Measurements from ENCODE around the gene MAJIN. TPM values are rescaled to one million over a fixed set of nuclear protein-coding genes. Genes with fewer than 3 reads are reported as not detected.
"Not testable (repeated sequence)": the region's sequence is repeated elsewhere in the genome, so short reads cannot be mapped to it uniquely, and the experiment has no call there.

Gene MAJIN
- total RNA-seq, 1 donor: not detected

DNA sequence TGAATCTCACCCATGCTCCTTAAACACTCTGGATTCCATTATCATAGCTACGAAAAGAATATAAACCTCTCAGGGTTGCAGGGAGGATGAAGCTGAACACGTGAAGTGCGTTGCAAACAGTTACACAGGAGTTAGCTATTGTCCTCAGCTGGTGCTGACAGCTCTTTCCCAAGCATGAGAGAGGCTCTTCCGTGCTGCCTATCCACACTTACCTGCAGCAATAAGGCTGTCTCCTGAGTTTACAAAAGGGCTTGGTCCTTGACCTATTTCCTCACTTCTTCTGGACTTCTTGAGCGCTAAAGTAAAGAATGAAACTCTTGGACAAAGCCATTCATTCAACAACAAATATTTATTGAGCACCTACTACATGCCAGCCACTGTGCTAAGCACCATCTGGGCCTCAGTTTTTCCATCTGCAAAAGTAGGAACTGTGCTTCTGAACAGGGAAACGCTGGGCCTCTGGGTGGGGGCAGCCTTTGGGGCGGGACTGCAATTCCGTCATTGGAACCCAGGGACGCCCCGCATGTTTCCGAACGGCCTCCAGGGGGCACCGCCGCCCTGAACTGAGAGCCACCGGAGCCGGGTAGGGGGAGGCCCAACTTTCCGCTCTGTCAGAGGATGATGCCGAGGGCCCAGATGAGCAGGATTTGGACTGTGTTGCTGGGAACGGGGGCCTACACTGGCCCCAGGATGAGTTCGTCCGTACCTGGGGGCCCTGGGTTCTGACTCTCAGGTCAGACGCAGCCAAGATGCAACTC is 41.4 kb upstream of the MAJIN start:
- H3K27me3 ChIP-seq (ENCODE audit: insufficient read depth, low read length): no peaks in the 10 kb centered on the region
- H3K4me3 ChIP-seq (ENCODE audit: insufficient read depth, low read length): peak overlapping the region; percentile 96
- peaks cover 15% of the 10 kb centered on the region for H3K79me2 ChIP-seq (ENCODE audit: insufficient read depth, low read length)
- H3K4me1 ChIP-seq (ENCODE audit: insufficient read depth, low read length): peaks cover 12% of the 10 kb centered on the region
- H3K4me2 ChIP-seq (ENCODE audit: insufficient read depth, low read length): peak overlapping the region; percentile 98
- H3K36me3 ChIP-seq (ENCODE audit: insufficient read depth, low read length): peaks cover 6% of the 10 kb centered on the region
- H3K27ac ChIP-seq (ENCODE audit: low read depth, low read length): peak overlapping the region; percentile 97
- no peaks in the 10 kb centered on the region for H4K20me1 ChIP-seq (ENCODE audit: insufficient read depth, low read length)
- TF ChIP-seq, protein P1, sequence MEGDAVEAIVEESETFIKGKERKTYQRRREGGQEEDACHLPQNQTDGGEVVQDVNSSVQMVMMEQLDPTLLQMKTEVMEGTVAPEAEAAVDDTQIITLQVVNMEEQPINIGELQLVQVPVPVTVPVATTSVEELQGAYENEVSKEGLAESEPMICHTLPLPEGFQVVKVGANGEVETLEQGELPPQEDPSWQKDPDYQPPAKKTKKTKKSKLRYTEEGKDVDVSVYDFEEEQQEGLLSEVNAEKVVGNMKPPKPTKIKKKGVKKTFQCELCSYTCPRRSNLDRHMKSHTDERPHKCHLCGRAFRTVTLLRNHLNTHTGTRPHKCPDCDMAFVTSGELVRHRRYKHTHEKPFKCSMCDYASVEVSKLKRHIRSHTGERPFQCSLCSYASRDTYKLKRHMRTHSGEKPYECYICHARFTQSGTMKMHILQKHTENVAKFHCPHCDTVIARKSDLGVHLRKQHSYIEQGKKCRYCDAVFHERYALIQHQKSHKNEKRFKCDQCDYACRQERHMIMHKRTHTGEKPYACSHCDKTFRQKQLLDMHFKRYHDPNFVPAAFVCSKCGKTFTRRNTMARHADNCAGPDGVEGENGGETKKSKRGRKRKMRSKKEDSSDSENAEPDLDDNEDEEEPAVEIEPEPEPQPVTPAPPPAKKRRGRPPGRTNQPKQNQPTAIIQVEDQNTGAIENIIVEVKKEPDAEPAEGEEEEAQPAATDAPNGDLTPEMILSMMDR (IDR thresholded peaks at IDR 0.05; ENCODE audit: extremely low read depth, low read depth, low read length): peak; percentile 69
- DNase-seq (ENCODE audit: insufficient read length, low spot score, missing footprints): peak; percentile 98
- H3K9me3 ChIP-seq (ENCODE audit: low read depth, low read length): no peaks in the 10 kb centered on the region
- H2AFZ ChIP-seq (ENCODE audit: low read length): peak overlapping the region; percentile 99

DNA sequence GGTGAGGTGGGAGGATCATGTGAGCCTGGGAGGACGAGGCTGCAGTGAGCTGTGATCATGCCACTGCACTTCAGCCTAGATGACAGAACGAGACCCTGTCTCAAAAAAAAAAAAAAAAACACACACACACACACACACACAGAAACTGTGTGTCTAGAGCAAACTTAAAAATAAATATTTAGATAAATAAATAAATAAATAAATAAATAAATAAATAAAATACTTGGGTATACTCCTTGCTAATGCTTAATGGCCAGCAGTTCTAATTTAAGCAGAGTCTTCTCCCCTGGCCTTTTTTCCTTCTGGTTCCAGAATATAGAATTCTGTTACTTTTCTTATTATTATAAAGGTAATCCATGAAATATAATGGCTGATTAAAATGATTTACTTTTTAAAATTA is 37.0 kb upstream of the MAJIN start:
- Histone ChIP-seq H3K27me3 (ENCODE audit: insufficient read depth, low read length) (no peaks in the 10 kb centered on the region), H4K20me1 (ENCODE audit: insufficient read depth, low read length) (no peaks in the 10 kb centered on the region), H3K4me2 (ENCODE audit: insufficient read depth, low read length) (no peak overlapping the region), H2AFZ (ENCODE audit: low read length) (no peak overlapping the region), H3K4me1 (ENCODE audit: insufficient read depth, low read length) (peaks cover 21% of the 10 kb centered on the region), H3K36me3 (ENCODE audit: insufficient read depth, low read length) (no peaks in the 10 kb centered on the region), H3K9me3 (ENCODE audit: low read depth, low read length) (no peaks in the 10 kb centered on the region), H3K27ac (ENCODE audit: low read depth, low read length) (no peak overlapping the region), H3K4me3 (ENCODE audit: insufficient read depth, low read length) (no peak overlapping the region), H3K79me2 (ENCODE audit: insufficient read depth, low read length) (no peaks in the 10 kb centered on the region)
- no peak for DNase-seq (ENCODE audit: insufficient read length, low spot score, missing footprints)
- TF ChIP-seq, protein P1 (IDR thresholded peaks at IDR 0.05; ENCODE audit: extremely low read depth, low read depth, low read length): no peak

DNA sequence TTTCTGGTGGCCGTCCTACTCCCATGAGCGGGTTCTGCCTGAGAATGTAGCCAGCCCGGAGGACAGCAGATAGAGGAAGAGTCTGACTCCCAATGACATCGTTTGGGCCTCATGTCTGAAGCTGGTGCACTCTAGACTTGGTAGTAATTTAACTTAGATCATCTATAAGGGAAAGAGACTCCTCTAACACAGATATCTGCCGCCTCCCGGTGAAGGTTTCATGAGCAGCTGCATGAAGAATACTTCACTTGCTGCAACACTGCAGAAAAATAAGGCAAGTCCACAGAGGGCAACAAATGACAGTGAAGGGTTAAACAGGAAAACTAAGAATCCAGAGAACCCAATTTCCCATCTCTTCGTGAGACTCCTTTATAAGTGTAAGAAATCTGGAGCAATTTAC is 36.1 kb upstream of the MAJIN start:
- H3K4me3 ChIP-seq (ENCODE audit: insufficient read depth, low read length): no peak overlapping the region
- no peaks in the 10 kb centered on the region for H4K20me1 ChIP-seq (ENCODE audit: insufficient read depth, low read length)
- H3K79me2 ChIP-seq (ENCODE audit: insufficient read depth, low read length): no peaks in the 10 kb centered on the region
- peak overlapping the region; percentile 80 for H3K27ac ChIP-seq (ENCODE audit: low read depth, low read length)
- no peak for DNase-seq (ENCODE audit: insufficient read length, low spot score, missing footprints)
- peak overlapping the region; percentile 60 for H2AFZ ChIP-seq (ENCODE audit: low read length)
- peaks cover 13% of the 10 kb centered on the region for H3K4me1 ChIP-seq (ENCODE audit: insufficient read depth, low read length)
- no peaks in the 10 kb centered on the region for H3K9me3 ChIP-seq (ENCODE audit: low read depth, low read length)
- no peak overlapping the region for H3K4me2 ChIP-seq (ENCODE audit: insufficient read depth, low read length)
- TF ChIP-seq, protein P1 (IDR thresholded peaks at IDR 0.05; ENCODE audit: extremely low read depth, low read depth, low read length): no peak
- no peaks in the 10 kb centered on the region for H3K27me3 ChIP-seq (ENCODE audit: insufficient read depth, low read length)
- no peaks in the 10 kb centered on the region for H3K36me3 ChIP-seq (ENCODE audit: insufficient read depth, low read length)

DNA sequence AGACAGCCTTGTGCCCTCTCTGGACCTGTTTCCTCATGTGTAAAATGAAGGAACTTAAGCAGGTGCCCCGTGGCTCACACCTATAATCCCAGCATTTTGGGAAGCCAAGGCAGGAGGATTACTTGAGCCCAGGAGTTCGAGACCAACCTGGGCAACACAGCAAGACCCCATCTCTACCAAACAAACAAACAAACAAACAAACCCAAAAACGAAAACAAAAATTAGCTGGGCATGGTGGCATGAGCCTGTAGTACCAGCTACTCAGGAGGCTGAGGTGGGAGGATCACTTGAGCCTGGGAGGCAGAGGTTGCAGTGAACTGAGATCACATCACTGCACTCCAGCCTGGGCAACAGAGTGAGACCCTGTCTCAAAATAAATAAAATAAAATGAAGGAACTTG is 32.1 kb upstream of the MAJIN start:
- not testable (repeated sequence) for H3K27me3 ChIP-seq (ENCODE audit: insufficient read depth, low read length); H3K4me3 ChIP-seq (ENCODE audit: insufficient read depth, low read length); H3K9me3 ChIP-seq (ENCODE audit: low read depth, low read length); H2AFZ ChIP-seq (ENCODE audit: low read length); H3K27ac ChIP-seq (ENCODE audit: low read depth, low read length); H3K4me2 ChIP-seq (ENCODE audit: insufficient read depth, low read length); H3K79me2 ChIP-seq (ENCODE audit: insufficient read depth, low read length); H3K36me3 ChIP-seq (ENCODE audit: insufficient read depth, low read length); H4K20me1 ChIP-seq (ENCODE audit: insufficient read depth, low read length); DNase-seq (ENCODE audit: insufficient read length, low spot score, missing footprints)
- H3K4me1 ChIP-seq (ENCODE audit: insufficient read depth, low read length): peaks cover 13% of the 10 kb centered on the region

All from osteoblast (primary cell).